HS-27A (cell line): ENCODE data around the gene SMYD3.
"Not testable (repeated sequence)": the region's sequence is repeated elsewhere in the genome, so short reads cannot be mapped to it uniquely, and the experiment has no call there.

Experiments used
- DNase-seq: peaks from one replicate; pipeline ENCODE4 v3.0.0-alpha.2; 2012; ENCODE audit warnings: low read depth, missing footprints

The SMYD3 gene

DNA sequence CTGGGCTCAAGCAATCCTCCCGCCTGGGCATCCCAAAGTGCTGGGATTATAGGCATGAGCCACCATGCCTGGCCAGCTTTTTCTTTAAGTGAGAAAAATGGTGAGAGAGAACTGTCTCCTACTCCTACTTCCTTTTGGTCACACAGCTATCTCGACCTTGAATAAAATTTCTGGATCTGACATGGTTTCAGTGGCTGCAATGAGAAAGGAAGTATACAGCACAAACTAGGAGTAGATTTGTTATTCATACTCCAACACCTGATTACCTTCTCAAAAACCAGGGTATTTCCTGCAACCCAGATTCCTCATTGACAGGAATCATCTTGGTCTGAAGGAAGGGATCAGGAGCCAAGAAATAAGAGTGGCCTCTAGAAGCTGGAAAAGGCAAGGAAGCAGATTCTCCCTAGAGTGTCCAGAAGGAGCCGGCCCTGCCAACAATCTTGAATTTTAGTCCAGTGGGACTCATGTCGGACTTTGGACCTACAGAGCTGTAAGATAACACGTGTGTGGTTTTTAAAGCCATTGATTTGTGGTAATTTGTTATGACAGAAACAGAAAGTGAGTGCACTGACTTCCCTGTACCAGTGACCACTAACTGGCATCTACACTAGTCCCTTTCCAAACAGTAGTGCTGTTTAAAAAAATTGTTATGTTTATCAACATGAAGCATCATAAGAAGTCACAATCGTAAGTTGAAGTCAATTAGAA lies 516.6 kb downstream of the SMYD3 start:
- no peak for DNase-seq

DNA sequence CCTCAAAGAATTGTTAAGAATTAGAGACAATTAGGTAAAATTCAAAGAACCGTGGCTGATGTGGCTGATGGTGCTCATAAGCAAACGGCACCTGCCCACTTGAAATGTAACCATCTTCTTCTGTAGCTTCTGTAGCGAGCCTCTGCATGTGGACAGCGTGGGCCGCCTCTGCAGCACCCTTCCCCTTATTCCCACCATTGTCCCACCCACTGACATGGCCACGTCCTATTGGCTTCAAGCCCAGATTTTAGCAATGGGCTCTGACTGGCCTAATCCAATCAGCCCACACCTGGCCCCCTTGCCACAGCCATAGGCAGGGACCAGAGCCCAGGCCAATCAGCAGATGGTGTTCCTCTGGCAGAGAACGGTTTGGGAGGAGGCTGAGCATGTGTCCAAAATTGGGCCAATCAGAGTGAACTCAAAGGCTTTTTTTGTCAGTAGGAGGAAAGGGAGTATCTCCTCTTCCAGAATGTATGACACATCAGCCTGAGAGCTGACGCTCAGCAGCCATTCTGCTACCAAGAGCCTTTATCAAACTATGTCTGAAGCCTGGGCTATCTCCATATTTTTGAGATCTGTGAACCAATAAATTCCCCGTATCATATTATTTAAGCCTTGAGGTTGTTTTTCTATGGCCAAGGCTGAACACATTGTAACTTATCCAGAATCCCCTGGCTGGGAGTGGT lies 518.5 kb downstream of the SMYD3 start:
- DNase-seq = no peak

DNA sequence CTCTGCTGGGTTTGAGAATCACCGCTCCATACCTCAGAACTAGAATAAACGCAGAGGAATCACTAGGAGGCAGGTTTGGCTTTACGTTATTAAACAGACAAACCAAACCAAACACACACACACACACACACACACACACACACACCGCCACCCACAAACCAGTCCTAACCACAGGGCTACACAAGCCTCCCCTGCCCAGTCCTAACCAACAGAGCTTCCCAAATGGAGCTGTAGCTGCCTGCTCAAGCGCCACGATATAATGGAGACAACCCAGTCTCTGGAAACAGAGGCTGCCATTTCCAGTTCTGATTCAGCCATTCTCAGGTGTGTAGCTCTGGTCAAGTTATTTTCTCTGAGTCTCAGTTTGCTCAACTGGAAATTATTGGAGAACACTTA lies 519.1 kb downstream of the SMYD3 start:
- DNase-seq = no peak

DNA sequence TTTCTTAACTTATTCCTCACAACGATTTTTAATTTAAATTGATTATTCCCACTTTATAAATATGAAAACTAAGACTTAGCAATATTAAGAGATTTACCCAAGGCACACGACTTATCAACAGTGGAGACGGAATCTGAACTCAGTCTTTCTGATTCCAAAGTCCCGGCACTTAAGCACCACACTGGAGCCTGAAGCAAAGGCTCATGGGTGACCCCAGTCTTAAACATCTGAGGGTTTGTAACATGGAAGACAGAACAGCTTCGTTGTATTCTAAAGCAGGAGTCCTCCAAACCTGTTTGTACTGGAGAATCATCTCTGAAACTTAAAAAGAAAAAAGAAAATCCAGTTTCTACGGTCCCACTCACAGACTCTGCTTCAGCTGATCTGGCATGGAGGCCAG lies 519.5 kb downstream of the SMYD3 start:
- DNase-seq = no peak

DNA sequence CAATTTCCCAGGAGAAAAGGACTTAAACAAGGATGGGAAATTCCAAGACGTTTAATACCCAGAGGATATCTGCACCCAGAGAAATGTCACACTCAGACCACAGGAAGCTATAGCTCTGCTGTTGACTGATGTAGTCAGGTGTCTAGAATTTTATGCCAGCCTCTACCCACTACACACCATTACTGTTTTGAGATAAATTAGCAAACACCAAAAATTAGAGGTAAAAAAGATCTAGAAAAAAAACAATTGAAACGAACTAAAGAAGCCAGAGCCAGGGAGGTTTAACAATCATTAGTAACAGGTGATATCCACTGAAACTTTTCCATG lies 519.9 kb downstream of the SMYD3 start:
- no peak for DNase-seq

DNA sequence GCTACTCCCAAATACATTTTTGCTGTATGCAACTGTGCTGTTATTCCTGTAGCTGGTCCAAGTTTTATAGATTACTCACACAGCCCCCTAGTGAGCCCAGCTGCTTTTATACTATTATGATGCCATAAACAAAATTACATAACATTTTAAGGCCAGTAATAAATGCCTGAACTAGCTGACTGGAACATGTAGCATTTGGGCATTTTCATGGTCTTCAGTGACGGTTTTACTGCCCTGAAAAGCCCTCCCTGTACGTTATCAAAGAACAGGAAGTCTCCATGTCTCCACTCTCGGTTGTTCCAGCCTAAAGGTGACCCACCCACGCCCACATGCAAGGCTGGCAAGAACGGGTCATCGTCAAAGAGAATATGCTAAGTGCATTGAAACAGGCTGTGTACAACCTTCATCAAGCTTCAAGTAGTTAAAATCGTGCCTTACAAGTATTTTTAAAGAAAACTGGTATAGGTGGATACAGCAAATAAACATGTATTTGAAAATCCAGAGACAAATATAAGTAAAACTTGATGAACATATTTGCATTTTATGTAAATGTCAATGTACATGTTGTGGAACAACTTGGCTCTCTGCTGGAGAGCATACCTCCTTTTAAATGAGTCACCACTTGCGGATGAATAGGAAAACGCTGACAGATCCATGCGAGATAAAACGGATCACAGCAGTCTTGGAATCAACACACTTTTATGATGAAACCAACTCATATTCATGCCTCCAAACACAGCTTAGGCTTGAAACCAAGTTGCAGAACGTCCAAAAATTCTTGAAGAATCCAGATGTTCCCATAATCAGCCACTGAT lies 520.5 kb downstream of the SMYD3 start:
- DNase-seq = no peak

DNA sequence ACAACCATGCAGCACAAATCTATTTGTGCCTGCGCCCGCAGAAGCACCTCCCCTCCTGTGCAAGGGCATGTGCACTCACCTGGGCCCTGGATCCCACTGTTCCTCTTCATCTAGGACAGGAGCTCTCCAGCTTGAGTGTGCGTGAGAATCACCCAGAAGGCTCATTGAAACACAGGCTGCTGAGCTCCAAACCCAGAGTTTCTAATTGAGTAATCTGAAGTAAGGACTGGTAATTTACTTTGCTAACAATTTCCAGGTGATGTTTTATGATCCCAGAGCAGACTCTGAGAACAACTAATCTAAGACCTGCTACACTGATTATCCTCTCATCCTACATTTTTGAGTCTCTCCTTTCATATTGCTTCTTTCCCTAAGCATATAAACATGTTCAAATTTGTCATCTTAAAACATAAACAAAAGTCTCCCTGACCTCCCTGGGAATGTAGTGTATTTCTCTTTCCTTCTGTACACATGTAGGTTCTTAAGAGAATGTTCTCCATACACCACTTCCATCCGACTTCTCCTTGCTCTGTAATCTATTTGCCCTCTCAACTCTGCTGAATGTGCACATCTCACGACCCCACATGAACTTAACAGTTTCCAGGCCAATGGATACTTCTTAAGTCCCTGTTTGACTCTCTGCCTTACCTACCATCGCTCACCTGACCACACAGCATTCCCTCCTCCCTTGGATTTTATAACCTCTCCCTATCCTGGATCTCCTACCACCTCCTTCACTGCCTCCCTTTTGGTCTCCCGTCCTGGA lies 522.5 kb downstream of the SMYD3 start:
- no peak for DNase-seq

DNA sequence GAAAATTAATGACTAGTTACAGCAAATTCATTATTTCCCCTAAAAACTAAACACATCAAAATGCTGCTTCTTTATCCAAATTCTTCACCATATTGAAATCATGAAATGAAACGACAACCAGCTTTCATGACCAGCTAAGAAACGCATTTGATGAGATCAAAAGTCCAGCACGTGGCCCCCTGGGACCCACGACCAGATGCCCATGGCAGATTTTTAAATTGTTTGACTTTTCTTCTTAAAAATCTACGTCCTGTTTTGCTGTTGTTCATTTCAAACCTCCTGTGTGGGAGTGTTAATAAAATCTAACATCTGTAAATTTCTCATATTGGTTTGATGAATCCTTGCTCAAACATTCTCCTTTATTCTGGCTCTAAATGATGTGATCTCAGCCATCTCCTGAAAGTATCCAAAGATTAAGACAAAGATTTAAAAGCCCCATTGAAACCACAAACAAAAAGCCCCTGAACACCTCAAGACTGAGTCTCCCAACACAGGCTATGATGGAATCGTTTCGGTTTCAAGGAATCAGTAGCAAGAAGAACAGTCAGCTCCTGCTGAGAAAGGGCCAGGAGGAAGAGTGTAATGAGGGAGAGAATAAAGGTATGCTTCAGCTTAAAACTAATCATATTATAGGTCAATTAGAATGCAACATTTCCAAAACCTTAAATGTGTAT lies 523.6 kb downstream of the SMYD3 start:
- no peak for DNase-seq

DNA sequence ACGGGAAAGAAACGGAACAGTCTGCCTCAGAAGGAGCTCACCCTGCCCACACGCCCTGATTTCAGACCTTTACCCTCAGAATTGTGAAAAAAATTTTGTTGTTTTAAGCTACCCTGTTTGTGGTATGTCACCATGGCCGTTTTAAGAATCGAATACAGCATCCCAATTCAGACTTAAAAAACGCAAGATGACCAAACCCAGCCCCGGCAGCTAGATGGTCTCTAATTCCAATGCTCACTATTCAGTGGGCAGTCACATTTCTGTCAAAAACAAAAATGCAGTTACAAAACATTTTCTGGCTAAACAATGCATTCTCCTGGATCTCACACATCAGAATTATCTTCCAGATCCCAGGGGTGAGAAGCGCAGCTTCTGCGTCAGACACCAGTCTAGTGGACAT lies 527.5 kb downstream of the SMYD3 start:
- DNase-seq = no peak

DNA sequence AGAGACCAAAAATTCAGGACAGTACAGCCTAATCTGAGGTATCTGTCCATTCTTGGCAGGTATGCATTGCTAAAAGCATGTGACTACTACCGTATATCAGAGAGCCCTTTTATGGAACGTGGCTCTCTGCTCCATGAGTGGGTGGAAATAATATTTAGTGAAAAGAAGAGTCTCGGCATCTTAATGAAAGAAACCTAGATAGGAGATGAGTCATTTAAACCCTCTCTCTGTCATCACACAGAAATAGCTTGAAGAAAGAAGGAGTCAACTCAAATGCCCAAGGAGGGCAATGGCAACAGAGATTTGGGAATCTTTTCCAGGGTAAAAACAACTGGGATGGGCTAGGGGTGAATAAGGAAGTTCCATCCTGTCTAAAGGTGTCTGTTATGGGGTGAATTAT lies 528.2 kb downstream of the SMYD3 start:
- DNase-seq = no peak

DNA sequence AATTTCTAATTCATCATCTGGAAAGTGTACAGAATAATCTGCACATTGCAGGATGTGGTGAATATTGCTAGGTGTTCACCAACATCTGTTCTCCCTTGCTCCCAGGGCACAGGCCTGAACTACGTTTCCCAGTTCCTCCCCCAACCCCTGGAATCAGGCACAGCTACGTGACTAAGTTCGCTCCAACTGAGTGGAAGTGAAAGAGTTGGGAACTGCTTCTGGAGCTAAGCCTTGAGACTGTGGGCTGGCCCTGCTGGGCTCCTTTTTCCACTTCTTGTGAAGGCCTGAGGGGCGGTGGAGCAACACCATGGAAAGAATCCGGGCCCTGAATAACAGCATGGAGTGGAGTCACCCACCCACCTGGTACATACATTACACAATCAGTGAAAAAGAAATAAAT lies 534.6 kb downstream of the SMYD3 start:
- no peak for DNase-seq

DNA sequence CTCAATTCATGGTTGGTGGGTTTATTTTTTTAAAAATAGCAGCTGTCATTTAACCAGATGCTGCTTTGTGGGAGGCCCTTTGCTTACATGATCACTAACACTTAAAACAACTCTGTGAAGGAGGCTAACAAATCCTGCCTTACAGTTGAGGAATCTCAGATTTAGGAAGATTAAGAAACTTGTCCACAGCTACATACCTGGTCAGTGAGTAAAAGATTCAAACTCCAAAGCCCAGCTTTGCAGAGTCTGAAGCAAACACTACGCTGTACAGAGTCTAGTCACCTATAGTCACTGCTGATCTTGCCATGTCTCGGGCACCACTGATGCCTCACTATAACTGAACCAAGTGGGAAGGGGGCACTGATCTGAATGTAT lies 535.4 kb downstream of the SMYD3 start:
- DNase-seq = no peak

DNA sequence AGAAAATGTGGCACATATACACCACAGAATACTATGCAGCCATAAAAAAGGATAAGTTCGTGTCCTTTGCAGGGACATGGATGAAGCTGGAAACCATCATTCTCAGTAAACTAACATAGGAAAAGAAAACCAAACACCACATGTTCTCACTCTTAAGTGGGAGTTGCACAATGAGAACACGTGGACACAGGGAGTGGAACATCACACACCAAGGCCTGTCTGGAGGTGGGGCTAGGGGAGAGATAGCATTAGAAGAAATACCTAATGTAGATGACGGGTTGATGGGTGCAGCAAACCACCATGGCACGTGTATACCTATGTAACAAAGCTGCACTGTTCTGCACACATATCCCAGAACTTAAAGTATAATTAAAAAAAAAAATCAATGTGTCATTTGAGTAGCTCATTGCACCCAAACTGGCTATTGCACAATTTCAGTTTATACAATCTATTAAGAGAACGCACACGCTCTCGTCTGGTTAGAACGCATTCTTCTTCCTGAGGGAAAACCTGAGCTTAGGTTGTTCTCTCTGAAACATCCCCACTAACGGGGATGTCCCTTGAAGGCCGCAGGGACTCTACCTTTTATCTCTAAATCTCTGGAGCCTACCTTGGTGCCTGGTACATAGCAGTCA lies 535.9 kb downstream of the SMYD3 start:
- DNase-seq = not testable (repeated sequence)

DNA sequence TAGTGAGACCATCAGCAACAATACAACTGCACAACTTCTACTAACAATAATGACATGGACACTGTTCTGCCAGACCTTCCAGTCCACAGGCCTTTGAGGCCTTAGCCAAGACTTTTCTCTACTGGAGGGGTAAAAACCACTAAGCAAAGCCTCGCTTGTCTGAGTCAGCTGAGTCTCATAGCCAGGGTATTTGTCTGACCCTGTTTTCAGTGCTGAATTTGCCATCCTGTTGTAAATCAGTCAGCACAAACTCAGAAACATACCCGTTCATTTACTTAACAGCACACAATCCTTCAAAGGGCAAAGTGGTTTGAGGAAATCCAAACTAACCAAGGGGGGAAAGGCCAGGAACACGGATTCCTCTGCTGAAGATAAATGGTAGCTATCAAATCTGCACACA lies 537.8 kb downstream of the SMYD3 start:
- peak; percentile 11 for DNase-seq

DNA sequence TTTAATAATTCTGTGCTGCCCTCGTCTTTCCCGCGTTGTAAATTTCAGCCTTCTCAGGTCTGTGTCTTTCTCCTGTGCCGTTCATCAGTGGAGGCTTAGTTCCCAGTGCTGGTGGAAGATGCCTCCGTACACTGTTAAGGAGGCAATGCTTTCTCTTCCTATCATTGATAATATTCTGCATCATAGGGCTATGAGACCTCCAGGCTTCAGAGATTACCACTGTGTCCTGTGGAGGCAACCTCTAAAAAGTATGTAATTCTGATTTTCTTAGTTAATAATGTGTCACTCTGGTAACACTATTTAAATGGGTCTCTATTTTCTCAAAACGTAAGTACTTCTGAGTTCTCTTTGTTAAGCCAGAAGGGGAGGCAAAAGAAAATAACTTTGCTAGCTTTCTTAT lies 538.3 kb downstream of the SMYD3 start:
- DNase-seq = no peak

DNA sequence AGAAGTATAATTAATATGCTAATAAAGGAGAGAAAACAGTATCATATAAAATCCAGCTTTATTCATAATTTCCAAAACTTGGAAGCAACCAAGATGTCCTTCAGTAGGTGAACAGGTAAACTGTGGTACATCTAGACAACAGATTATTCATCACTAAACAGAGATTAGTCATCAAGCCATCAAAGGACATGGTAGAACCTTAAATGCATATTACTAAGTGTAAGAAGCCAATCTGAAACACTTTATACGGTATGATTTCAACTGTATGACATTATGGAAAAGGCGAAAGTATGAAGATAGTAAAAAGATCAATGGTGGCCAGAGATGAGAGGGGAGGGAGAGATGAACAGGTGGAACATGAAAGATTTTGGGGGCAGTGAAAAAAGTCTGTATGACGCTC lies 541.7 kb downstream of the SMYD3 start:
- DNase-seq = no peak

DNA sequence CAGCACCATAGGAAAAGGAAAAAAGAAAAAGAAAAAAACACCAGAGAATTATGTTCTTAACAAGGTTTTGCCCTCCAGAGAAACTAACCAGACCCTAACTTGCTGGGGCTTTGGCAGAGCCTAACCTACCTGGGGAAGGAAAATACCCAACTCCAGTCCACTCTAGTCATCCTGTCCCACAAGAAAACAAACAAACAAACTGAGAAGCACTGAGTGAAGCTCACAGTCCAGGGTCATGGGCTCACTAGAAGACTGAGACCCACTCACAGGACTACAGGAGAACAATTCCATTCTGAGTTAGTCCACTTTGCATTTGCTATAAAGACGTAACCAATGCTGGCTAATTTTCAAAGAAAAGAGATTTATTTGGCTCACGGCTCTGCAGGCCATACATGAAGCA lies 543.4 kb downstream of the SMYD3 start:
- no peak for DNase-seq

DNA sequence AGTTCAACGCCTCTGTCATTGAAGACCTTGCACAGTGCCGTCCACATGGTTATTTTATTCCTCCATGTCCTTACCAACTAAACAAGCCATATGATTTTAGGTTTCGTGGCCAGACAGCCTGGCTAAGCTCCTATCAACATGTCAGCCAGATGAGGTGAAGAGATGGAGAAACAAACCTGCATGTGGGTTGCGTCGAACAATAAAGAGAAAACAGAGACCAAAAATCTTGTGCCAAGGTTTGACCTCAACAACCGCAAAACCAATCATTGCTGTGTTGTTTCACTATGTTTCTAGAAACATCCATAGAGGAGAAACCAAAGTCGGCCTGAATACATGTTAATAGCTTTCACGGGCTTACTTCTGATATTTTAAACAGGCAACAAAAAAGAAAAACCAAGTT lies 544.6 kb downstream of the SMYD3 start:
- no peak for DNase-seq

DNA sequence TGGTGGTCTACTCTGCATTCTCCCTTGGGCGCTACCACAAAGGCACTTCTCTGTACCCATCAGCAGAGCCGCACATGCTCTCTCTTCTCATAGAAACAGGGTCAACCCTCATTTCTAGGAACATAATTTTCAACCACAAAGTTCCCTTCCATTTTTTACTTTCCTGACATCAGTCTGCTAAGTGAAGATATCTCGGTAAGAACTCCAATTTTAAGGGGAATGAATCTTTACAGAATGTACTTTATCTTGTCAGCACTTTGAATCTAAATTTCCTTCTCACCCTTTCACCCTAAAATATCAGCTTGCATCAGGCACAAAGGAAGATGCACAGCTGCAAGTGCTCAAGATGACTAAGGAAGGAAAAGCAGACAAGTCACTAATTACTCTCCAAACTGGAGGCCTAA lies 545.9 kb downstream of the SMYD3 start:
- DNase-seq = no peak

DNA sequence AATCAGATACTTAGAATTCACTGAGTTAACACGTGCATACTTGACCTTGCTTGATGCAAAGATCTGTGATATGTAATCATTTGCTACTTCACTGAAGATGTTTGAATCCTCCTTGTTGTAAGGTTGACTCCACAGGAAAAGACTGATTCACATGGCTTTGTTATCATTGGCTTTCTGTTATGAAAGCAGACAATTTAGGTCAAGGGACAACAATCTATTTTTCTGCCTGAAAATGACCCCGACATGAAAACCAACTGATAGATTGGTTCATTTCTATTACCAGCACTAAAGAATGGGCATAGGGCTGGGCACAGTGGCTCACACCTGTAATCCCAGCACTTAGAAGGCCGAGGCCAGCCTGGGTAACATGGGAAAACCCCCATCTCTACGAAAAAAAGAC lies 546.9 kb downstream of the SMYD3 start:
- DNase-seq = no peak

DNA sequence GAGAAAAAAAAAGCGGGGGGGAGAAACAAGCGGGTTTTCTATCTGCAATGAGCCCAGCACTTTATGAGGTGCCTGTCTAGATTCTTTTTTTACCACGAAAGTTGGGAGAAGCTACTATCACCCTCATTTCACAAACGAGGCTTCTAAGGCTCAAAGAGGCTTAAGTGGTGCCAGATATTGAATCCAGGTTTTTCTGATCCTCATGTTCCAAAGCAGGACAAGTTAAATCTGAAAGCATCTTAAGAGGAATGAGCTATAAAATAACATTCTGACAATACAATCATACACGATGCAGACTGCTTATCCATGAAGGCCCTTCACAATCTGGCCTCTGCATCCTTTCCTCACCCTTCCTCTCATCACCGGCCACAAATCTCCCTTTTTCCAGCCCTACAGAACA lies 549.1 kb downstream of the SMYD3 start:
- DNase-seq = no peak

DNA sequence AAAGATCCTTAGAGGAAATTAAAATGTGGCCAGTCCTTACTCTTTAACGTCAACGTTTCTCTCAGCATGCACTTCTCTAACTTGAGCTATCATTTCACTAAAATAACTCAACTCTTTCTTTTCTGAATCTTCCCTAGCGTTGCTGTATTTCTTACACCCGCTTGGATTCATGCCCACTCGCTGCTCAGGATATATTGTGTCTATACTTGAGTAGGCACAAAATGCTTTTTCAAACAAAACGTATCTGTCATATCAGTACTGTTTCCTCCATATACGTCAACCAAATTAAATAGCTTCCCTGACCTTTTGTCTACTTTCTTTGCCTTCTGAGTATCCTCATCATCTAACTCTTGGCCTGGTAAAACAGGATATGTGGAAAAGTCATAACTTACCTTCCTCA lies 549.7 kb downstream of the SMYD3 start:
- DNase-seq = no peak
